HG03280 (cell line): ENCODE results near the gene LANCL2.

Experiments used
- ATAC-seq: cut with Tn5 transposase; IDR thresholded peaks from one replicate; pipeline ENCODE4 v1.9.1; 2021; ENCODE audit warnings: mild to moderate bottlenecking, moderate library complexity; ENCODE audit not compliant: unreplicated experiment

LANCL2 gene

DNA sequence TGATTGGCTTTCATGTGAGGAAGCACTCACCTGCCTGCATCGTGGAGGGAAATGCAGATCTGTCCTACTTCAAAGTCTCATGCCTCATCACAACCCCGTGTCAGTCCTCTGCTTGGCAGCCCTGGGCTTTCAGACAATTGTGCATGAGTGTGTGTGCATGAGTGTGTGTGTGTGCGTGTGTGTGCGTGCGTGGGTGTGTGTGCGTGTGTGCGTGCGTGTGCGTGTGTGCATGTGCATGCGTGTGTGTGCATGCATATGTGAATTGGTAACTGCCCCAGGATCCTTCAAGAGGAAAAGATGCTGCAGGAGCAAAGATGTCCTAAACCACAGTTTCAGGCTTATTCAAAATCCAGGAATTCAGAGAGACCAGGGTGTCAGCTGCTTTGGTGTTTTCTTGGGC, 71.3 kb downstream of the LANCL2 start:
- no peak for ATAC-seq

DNA sequence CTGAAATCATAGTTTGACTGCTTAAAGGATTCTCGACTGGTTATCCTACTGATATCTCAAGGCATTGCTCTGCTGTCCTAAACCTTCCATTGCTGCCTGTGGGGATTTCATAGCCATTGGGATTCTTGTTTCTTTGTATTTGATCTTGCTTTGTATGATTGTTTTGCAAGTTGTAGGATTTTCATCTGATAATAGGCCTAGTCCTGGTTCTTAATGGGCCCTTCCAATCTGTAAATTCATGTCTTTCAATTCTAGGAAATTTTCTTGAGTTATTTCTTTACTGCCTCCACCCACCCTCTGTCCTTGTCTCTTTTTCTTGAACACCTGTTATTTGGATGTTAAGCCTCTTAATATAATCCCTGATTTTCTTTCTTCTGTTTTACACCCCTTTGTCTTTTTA, 72.2 kb downstream of the LANCL2 start:
- no peak for ATAC-seq

DNA sequence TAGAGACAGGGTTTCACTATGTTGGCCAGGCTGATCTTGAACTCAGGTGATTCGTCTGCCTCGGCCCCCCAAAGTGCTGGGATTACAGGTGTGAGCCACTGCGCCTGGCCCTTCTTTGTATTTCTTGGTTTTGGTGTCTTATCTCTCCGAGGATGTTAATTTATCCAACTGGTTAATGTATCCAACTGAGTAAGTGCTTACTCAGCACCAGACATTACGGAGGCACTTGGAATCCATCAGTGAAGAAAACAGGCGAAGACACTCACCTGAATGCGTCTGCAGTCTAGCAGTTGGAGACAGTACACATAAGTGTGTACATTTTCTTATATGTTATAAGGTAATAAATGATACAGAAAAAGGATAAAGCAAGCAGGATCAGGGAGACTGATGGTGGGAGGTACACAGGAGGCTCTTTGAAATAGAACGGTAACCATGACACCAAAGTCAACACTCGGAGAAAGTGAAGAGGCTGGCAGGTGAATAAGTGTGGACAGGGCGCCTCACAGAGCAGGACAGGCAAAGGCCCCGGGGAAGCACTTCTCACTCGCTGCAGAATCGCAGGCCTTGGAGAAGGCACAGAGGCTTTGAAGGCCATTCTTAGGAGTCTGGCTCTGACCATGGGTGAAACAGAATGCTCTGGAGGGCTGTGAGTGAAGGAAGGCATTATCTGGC, 73.1 kb downstream of the LANCL2 start:
- no peak for ATAC-seq

DNA sequence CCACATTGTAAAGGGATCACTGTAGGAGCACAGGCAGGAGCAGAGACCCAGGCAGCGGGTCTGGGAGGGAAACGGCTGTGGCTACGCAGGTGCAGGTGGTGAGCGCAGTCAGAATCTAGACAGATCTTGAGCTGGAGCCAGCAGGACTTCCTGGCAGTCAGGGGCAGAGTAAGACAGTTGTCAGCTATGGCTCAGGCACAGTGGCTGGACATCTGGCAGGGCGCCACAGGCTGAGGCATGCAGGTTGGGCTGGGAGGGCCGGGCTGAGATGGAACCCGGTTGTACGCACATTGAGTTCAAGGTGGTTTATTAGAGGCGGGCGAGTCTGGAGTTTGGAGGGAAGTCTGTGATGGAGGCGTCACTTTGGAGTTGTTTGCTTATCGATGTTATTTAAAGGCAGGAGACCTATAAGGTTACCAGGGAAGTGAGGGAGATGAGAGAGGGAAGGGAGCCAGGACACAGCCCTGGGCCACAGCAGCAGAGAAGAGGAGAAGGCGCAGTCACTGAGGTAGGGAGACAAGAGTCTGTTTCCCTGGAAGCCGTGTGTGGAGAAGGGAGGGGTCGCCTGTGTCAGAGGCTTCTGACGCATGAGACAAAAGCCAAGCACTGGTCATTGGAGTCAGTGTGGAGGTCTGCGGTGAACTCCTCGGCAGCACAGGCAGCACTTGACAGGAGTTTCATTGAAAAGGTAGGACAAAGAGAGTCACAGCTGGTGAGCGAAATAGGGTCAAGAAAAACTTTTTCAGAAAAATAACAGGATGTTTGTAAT, 73.8 kb downstream of the LANCL2 start:
- ATAC-seq = no peak

DNA sequence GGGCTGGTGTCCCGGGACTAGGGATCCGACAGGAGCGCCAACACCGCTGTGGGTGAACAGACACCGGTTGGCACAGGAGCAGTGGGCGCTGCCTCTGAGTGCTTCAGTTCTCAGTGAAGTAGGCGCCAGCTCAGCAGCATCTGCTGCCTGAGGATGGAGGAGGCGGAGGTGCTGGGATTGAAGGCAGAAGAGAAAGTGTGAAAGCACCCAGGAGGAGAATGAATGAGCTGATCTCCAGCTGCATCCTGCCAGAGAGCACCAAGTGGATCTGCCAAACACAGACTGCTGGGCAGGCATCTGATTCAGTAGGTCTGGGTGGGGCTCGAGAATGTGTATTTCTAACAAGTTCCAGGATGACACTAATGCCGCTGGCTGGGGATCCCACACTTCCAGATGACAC, 74.5 kb downstream of the LANCL2 start:
- ATAC-seq = no peak

DNA sequence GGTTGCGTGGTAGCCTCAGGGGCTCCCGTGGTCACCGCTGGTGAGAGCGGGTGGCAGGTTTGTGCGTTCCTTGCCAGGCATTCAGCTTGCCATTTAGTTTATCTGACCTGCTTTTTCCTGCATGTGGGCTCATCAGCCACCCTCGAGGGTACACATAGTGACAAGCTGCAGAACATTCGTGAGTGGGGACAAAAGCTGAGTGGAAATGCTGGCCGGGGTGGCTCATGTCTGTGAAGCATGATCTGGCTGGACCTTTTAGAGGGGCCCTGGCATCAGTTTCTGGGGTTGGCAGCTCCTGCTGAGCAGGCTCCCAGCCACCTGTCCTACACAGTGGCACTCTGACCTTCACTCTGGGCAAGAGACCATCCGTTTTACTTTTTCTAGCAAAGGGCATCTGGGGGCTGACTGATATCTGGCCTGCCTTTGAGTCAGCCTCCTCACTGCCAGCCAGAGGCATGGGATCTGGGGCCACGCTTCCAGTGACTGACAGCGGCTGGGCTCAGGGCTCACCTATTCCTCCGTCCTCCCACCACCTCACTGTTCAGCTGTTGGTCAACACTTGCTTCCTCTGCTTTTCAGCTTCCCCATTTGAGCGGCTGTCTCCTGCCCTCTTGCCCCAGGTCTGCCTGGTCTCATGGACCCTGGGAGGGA, 75.0 kb downstream of the LANCL2 start:
- no peak for ATAC-seq

DNA sequence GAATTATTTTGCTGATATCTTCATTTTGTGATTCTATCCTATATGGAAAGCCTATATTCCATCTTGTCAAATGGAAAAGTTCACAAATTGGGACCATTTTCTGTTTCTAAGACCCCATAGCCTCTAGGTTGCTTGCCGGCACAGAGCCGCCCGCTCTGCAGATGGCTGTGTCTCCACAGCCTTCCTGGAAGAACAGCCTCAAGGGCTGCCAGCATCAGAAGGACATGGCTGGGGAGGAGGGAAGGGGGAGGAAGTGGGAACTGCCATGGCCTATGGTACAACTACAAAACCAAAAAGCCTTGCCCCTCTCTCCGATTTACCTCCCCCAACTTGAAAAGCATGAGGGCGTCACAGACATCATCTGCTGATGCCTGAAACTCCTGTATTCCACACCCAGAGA, 75.9 kb downstream of the LANCL2 start:
- no peak for ATAC-seq

DNA sequence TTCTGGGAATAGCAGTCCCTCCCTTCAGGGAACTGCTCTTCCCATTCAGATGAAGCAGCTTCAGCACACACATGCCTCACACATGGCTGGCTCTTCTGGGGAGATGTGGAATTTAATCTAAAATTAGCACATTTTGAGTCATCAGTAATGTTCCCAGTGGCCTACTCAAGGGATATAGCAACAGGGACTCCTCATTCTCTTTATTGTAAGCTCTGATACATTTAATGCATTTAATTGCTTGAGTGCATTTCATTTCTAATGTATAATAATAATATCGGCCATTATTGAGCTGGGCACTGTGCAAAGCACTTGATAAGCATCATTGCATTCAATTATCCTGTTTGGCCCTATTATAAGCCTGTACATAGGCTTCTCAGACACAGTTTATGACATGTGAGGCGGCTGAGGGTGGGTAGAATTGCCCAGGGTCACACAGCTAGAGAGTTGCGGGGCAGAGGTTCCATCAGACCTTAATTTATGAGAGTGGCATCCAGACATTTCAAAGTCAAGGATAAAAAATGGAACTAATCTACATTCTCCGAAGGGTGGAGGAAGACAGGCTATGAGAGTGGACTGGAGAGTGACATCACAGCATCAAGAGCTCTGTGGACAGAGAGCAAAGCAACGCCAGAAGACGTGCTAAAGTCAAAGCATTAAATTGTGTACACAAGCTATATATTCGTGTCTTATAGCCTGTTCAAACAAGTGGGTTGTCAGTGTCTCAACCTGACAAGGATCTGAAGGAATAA, 76.8 kb downstream of the LANCL2 start:
- ATAC-seq = no peak

DNA sequence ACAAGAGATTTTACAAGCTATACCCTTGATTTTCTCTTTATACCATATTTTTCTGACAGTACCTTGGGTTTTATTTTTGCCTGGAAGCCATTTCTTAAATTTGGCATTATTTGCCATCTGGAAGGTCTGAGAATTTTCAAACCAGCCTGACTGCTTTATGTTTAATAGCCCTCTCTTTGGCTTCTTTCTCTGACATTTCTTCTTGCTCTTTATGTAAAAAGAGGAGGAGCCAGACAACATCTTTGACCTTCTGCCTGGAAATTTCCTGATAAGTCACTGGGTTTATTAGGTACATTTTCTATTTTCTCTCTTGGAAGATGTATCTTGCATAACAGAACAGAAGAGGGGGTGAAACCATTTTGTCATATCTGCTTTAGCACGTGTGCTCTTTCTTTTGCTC, 79.6 kb downstream of the LANCL2 start:
- no peak for ATAC-seq

DNA sequence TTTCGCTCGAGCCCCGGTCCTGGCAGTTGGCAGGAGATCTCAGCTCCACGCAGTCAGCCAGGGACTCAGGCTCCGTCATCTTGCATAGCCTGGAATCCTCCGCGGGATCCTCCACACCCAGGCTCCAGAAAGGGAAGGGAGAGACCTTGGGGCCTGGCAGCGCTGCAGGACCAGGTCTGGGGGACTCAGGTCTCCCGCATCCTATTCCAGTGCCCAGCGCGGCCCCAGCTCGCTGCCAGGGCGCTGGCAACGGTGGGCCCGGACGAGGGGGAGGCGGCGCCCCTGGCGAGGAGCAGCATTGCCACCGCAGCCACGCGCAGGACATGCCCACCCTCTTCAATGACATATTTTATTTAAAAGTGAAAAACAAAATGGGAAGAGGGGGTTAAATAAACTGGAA, 83.4 kb downstream of the LANCL2 start:
- no peak for ATAC-seq

DNA sequence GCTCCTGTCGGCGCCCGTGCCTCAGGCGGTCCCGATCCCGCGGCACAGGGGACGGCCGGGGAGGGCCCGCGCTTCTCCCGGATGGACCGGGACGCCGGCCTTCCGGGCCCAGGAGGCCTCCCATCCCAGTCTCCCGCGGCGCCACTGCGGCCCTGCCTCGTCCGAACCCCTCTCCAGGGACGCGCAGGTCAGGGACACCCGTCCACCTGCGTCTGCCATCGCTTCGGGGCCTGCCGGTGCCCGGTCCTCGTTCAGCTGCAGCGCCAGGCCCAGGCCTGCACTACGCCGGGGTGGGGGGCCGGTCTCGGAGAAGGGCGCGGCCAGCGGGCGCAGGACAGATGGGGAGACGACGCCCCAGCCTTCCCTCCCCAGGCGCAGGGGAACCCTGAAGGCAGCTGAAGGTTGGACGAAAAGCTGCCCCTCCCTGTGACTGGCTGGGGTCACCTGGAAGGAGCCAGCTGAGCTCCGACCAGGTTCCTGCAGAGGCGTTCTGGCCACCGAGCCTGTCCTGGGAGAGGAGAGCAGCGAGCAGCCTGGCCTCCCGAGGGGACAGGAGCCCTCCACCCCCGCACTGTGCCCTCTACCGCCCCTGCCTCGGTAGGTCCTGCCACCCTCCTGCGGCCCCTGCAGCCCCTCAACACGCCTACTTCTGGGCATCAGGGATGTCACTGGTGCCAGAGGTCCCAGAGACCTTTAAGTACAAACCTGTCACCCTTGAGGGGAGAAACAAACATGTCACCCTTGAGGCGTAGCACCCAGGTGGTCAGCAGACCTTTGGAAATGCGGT, 84.3 kb downstream of the LANCL2 start:
- ATAC-seq = no peak

DNA sequence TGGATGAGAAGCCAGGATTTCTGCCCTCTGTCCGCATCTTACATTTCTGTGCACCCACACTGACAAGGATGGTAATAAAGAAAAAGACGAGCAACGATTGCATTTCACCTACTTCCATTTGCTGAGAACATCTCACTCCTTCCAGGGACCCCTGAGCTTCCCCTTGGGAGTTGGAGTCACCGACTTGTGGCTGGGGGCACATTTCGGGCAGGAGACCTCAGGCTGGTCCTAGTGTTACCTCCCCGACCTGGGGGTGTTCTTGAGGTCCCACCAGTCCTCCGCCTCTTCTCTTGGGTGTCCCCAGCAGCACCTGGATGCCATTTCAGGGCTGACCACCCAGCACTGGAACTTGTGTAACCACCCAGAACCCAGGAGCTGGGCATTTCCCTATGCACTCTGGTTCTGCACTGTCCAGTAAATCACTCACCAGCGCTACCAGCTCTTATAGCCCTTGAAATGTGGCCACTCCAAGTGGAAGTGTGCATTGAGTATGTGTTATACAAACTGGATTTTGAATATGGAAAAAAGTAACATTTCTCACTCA, 84.9 kb downstream of the LANCL2 start:
- ATAC-seq = no peak

DNA sequence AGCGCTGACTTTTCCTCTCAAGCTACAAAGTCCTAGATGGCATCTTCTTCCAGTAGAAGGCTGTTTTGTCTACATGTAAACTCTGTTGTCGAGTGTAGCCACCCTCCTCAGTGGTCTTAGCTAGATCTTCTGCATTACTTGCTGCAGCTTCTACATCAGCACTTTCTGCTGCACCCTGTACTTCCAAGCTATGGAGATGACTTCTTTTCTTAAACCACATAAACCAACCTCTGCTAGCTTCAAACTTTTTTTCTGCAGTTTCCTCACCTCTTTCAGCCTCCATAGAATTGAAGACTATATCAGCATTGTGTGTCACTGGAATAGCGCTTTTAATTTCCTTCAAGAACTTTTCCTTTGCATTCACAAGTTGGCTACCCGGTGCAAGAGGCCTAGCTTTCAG, 87.8 kb downstream of the LANCL2 start:
- ATAC-seq = no peak

DNA sequence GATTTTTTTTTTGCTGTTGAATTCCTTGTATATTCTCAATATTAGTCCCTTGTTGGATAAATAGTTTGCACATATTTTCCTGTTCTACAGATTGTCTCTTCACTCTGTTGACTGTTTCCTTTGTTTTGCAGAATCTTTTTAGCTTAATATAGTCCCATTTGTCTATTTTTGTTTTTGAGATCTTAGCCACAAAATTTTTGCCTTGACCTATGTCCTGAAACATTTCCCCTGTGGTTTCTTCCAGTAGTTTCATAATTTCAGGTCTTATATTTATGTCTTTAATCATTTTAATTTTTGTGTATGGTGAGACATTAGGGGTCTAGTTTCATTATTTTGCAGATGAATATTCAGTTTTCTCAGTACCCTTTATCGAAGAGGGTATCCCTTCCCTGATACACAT, 92.7 kb downstream of the LANCL2 start:
- ATAC-seq = no peak

DNA sequence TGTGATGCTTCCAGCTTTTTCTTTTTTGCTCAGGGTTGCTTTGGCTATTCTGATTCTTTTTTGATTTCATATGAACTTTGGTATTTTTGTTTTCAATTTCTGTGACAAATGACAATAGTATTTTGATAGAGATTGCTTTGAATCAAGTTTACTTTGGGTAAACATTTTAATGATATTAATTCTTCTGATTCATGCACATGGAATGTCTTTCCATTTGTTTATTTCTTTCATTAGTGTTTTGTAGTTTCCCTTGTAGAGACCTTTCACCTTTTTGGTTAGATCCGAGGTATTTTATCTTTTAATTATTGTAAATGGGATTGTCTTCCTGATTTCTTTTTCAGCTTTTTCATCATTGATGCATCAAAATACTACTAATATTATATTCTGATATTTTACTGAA, 93.2 kb downstream of the LANCL2 start:
- ATAC-seq = no peak

DNA sequence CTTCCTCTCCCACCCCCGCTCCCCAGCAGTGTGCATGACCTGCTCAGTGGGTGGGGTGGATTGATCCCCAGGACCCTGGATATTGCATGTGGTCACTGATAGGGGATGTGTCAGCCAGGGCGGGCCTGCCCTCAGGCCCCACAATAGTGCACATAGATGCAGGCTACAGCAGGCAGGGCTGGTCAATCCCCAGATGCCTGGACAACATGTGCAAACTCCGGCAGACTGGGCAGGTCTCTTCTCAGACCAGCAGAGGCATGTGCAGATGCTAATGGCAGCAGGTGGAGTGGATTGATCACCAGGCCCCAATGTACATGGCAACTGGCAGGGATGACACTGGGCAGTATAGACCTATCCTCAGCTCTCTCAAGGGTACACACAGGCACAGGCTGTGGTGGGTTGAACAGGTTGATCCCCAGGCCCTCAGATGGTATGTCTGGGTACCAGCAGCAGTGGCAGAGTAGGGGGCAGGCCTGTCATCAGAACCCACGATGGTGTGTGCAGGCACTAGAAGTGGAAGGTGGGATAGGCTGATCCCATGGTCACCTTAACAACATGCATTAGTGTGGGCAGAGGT, 98.6 kb downstream of the LANCL2 start:
- no peak for ATAC-seq

DNA sequence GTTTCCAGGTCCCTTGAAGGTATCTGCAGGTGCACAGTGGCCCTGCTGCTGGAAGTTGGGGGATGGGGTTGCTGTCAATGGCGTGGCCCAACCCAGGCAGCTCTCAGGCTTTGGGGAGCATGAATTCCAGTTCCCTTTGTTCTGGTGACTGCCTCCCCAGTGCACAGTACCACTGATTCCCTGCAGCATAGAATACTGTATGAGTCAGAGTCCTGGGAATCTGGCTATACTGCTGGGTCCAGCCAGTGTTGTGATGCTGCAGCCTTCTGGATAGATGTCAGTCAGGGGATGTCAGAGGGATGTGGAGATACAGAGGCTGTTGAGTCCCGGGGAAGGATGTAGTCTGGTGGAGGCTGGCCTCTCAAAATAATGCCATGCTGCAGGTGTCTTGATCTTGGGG, 99.3 kb downstream of the LANCL2 start:
- no peak for ATAC-seq

DNA sequence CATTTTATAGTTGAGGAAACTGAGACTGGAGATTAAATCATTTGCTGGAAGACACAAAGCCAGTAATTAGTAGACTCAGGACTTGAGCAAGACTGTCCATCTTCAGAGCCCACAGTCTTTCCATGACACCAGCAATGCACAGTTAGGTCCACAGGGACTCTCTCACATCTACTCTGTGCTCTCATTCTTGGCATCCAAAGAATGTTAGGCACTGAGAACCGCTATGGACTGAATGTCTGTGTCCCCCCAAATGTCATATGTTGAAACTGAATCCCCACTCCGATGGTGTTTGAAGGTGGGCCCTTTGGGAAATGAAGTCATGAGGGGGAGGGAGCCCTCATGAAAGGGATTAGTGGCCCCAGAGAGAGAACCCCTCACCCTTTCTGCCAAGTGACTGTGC, 100.6 kb downstream of the LANCL2 start:
- no peak for ATAC-seq

DNA sequence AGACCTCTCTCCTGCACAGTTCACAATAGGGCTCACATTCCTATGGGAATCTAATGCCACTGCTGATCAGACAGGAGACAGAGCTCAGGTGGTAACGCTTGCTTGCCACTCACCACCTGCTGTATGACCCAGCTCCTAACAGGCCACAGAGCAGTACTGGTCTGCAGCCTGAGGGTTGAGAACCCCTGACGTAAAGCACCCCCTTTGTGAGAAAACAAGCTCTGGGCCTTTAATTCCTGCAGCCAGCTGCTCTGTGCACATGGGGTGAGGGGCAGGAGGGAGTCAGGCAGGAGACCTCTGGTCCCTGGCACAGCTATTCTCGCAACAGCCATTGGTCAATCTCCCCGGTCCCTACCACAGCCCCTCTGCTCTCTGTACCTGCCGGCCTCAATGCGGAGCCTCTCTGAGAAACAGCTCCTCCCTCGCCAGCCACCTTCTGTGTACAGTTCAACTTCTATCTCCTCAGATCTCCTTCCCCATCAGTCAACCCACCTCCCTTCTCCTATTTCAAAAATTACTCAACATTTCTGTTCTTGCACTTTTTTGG, 102.0 kb downstream of the LANCL2 start:
- no peak for ATAC-seq

DNA sequence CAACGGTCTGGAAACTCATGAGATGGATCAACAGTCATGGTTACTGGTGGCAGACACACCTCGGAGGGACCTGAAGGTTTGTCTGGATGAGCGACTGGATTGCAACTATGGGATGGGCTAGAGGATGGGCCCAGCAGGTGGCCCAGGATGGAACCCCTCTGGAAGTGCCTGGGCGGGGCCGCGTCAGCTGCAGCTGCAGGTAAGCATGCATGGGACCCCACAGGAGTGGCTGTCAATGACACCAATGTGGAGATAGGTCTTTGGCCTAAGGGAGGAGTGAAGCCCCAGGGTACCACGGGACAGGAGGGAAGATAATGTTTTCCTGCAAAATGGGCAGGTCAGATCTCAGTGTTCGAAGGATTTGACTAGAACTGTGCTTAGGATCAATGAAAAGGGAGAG, 103.4 kb downstream of the LANCL2 start:
- no peak for ATAC-seq
